HG02588 (cell line): Measurements from ENCODE around the gene SF3B2.
"Not testable (repeated sequence)": the region's sequence is repeated elsewhere in the genome, so short reads cannot be mapped to it uniquely, and the experiment has no call there.

ENCODE experiments used
- ATAC-seq: cut with Tn5 transposase; IDR thresholded peaks from one replicate; pipeline ENCODE4 v1.9.1; 2021; ENCODE audit warnings: mild to moderate bottlenecking, moderate library complexity; ENCODE audit not compliant: unreplicated experiment

Gene SF3B2

GRCh38 chr11:66072518-66072917 lies 20.4 kb downstream of the SF3B2 start:
- no peak for ATAC-seq

GRCh38 chr11:66073669-66074068 lies 21.5 kb downstream of the SF3B2 start:
- ATAC-seq: no peak

- ATAC-seq: no peak
These were observed 23.1 kb downstream of the SF3B2 start for GRCh38 chr11:66075273-66075672.

GRCh38 chr11:66076561-66076960 lies 24.4 kb downstream of the SF3B2 start:
- no peak for ATAC-seq

GRCh38 chr11:66077927-66078326 lies 25.8 kb downstream of the SF3B2 start:
- no peak for ATAC-seq

- not testable (repeated sequence) for ATAC-seq
These were observed 26.8 kb downstream of the SF3B2 start for GRCh38 chr11:66078949-66079348.

- ATAC-seq: no peak
These were observed 28.1 kb downstream of the SF3B2 start for GRCh38 chr11:66080055-66080817.

- peak; percentile 72 for ATAC-seq
These were observed 29.3 kb downstream of the SF3B2 start for GRCh38 chr11:66081505-66081904.

GRCh38 chr11:66082946-66083698 lies 31.0 kb downstream of the SF3B2 start:
- no peak for ATAC-seq

- ATAC-seq: no peak
These were observed 31.6 kb downstream of the SF3B2 start for GRCh38 chr11:66083767-66084166.

GRCh38 chr11:66084821-66085475 lies 32.8 kb downstream of the SF3B2 start:
- ATAC-seq: no peak

GRCh38 chr11:66087148-66087908 lies 35.2 kb downstream of the SF3B2 start:
- ATAC-seq: no peak

GRCh38 chr11:66089067-66089466 lies 36.9 kb downstream of the SF3B2 start:
- no peak for ATAC-seq

GRCh38 chr11:66090288-66090687 lies 38.1 kb downstream of the SF3B2 start:
- no peak for ATAC-seq

GRCh38 chr11:66092125-66092524 lies 40.0 kb downstream of the SF3B2 start:
- ATAC-seq: not testable (repeated sequence)

- not testable (repeated sequence) for ATAC-seq
These were observed 47.6 kb downstream of the SF3B2 start for GRCh38 chr11:66099746-66100145.

- peak; percentile 60 for ATAC-seq
These were observed 48.3 kb downstream of the SF3B2 start for GRCh38 chr11:66100272-66101065.

GRCh38 chr11:66101066-66101464 lies 48.9 kb downstream of the SF3B2 start:
- no peak for ATAC-seq

GRCh38 chr11:66104057-66104638 lies 52.0 kb downstream of the SF3B2 start:
- ATAC-seq: no peak
